ENCODE data around the gene SYNGR1. TPM values are rescaled to one million over a fixed set of nuclear protein-coding genes. Genes with fewer than 3 reads are reported as not detected.

The SYNGR1 gene
- total and polyA plus RNA-seq, 9 donors = 13.1 to 104 (median 74.7) TPM

GRCh38 chr22:39384750-39385480 is 35.1 kb downstream of the SYNGR1 start:
- no peaks in the 10 kb centered on the region for H3K9me3 ChIP-seq
- 31 to 40% (median 37%) methylated on average over 21 of the region's 21 CpGs for WGBS, 3 donors
- no peaks in the 10 kb centered on the region for H3K36me3 ChIP-seq
- intact Hi-C loops (cut with DNase I) = no loop called here
- H3K4me3 ChIP-seq = no peak overlapping the region
- peaks cover 2% of the 10 kb centered on the region for H3K4me1 ChIP-seq (ENCODE audit: insufficient read depth)
- peak overlapping the region; percentile 34 to 44 for H3K27ac ChIP-seq
- DNase-seq = no peak
- no peaks in the 10 kb centered on the region for H3K27me3 ChIP-seq
- TF ChIP-seq EP300 (IDR thresholded peaks at IDR 0.05) = no peak
- TF ChIP-seq CTCF (IDR thresholded peaks at IDR 0.05) = no peak
- TF ChIP-seq POLR2A (IDR thresholded peaks at IDR 0.05) = no peak

DNA sequence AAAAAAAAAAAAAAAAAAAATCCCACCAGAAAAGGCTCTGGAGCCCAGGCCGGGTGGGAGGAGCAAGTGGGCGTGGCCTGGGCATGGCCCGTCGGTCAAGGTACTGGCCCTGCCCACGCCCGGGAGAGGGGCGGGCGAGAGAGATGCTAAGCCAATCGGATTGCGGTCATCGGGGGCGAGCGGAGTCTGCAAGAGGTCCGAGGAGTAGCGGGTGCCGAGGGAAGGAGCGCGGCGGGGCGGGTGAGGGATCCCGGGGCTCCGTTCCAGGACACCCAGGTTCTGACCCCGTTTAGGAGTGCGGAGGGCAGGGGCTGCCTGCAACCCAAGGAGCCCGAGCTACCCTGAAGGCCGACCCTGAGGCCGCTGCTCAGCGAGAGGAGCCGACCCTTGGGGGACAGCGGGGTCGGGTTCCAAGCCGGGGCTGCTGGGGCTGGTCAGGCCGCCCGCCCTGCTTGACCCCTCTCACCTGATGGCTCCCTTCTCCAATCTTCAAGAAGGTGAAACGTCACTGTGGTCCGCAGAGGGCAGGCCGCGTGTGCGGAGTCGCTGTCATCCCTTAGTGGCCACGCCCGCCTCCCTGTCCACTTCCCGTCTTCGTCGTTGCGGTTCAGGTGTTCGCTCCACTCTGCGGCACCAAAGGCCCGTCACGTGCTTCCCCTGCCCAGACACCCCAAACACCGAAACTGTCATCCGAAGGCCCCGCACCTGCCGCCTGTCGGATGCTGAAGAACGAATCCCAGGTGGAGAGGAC is 38.6 kb downstream of the SYNGR1 start:
- H3K4me1 ChIP-seq (ENCODE audit: insufficient read depth) = peaks cover 2% of the 10 kb centered on the region
- no peaks in the 10 kb centered on the region for H3K9me3 ChIP-seq
- 4 to 8% (median 7%) methylated on average over 51 to 56 of the region's 56 CpGs for WGBS, 3 donors
- no peak for TF ChIP-seq EP300 (IDR thresholded peaks at IDR 0.05)
- TF ChIP-seq CTCF (IDR thresholded peaks at IDR 0.05) = no peak
- TF ChIP-seq POLR2A (IDR thresholded peaks at IDR 0.05) = no peak
- peak overlapping the region in 1 of 2 donors; percentile 13 for H3K27ac ChIP-seq
- intact Hi-C loops (cut with DNase I) = no loop called here
- no peaks in the 10 kb centered on the region for H3K36me3 ChIP-seq
- peak; percentile 89 to 92 (median 91) for DNase-seq
- H3K27me3 ChIP-seq = no peaks in the 10 kb centered on the region
- peak overlapping the region; percentile 48 for H3K4me3 ChIP-seq

- Histone ChIP-seq H3K27ac (no peak overlapping the region), H3K27me3 (no peaks in the 10 kb centered on the region), H3K4me1 (ENCODE audit: insufficient read depth) (peaks cover 2% of the 10 kb centered on the region), H3K9me3 (no peaks in the 10 kb centered on the region), H3K4me3 (no peak overlapping the region), H3K36me3 (no peaks in the 10 kb centered on the region)
- no peak for DNase-seq
- 81 to 84% (median 82%) methylated on average over 11 of the region's 11 CpGs for WGBS, 3 donors
- intact Hi-C loops (cut with DNase I) = no loop called here
- TF ChIP-seq CTCF (IDR thresholded peaks at IDR 0.05) (no peak), POLR2A (IDR thresholded peaks at IDR 0.05) (no peak), EP300 (IDR thresholded peaks at IDR 0.05) (no peak)
Observed at GRCh38 chr22:39389420-39389819, 39.6 kb downstream of the SYNGR1 start.

DNA sequence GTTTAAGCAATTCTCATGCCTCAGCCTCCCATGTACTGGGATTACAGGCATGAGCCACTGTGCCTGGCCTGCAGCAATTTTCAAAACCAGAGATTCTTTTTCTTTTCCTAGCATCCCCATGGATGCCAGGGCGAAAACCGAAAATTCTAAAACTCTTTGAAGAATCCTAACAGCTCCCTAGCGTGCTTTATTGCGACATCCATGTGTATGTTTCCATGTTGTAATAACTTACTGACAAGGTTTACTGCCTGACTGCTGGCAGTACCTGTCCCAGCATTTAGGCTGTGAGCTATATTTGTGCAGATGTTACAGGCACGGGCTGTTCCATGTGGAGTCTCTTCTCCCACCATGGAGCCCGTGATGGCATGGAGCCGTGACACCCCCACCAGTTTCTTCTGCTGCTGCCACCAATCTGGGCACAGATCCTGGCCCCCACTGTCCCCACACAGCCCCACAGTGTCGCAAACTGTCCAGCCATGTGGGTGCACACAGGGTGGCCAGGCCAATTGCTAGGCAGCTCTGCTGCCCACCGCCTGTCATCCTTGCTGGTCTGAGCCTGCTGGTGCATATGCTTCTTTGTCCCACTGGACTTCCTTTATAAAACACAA is 42.7 kb downstream of the SYNGR1 start:
- 82 to 88% (median 82%) methylated on average over 9 of the region's 9 CpGs for WGBS, 3 donors
- no peak for DNase-seq
- intact Hi-C loops (cut with DNase I) = no loop called here

More for the DNA sequence above, 42.7 kb downstream of the SYNGR1 start:
- Histone ChIP-seq H3K4me3 (no peak overlapping the region), H3K27ac (no peak overlapping the region), H3K9me3 (no peaks in the 10 kb centered on the region), H3K36me3 (no peaks in the 10 kb centered on the region), H3K27me3 (no peaks in the 10 kb centered on the region), H3K4me1 (ENCODE audit: insufficient read depth) (no peaks in the 10 kb centered on the region)
- TF ChIP-seq POLR2A (IDR thresholded peaks at IDR 0.05) = no peak
- no peak for TF ChIP-seq CTCF (IDR thresholded peaks at IDR 0.05)
- TF ChIP-seq EP300 (IDR thresholded peaks at IDR 0.05) = no peak
